Keratinocyte (primary cell): ENCODE results near the gene ALX4. TPM values are rescaled to one million over a fixed set of nuclear protein-coding genes. Genes with fewer than 3 reads are reported as not detected.

Experiments used
- DNase-seq: peaks from one replicate; pipeline ENCODE4 v3.0.0-alpha.2; 2011; ENCODE audit warnings: low read depth, missing footprints, low spot score
- FAIRE-seq: peaks from 2 replicates; lab custom pipeline; 2011; peaks lifted over from hg19 to GRCh38; lab: Jason Lieb, UNC
- H2AFZ ChIP-seq: 2 replicates; pipeline ENCODE4 v1.6.0; 2012; ENCODE audit warnings: low read length, control low read depth, inconsistent platforms; ENCODE audit not compliant: control insufficient read depth
- H3K27ac ChIP-seq: 2 replicates; pipeline ENCODE4 v1.5.1; 2011; ENCODE audit warnings: low read length; ENCODE audit not compliant: control insufficient read depth, insufficient read depth
- H3K27me3 ChIP-seq: 3 replicates; pipeline ENCODE4 v1.6.0; 2011; ENCODE audit warnings: low read length; ENCODE audit not compliant: control insufficient read depth, insufficient read depth; ENCODE audit errors: extremely low read depth
- H3K36me3 ChIP-seq, 2 experiments: 2 replicates in 1 of 2; 3 replicates in 1 of 2; pipeline ENCODE4 v1.5.1; 2011; ENCODE audit warnings: low read length in 2 of 2, mild to moderate bottlenecking in 1 of 2; ENCODE audit not compliant: control insufficient read depth in 2 of 2, insufficient read depth in 2 of 2; ENCODE audit errors: extremely low read depth in 1 of 2
- H3K4me1 ChIP-seq: 3 replicates; pipeline ENCODE4 v1.5.1; 2011; ENCODE audit warnings: low read length; ENCODE audit not compliant: control insufficient read depth, insufficient read depth; ENCODE audit errors: extremely low read depth
- H3K4me2 ChIP-seq: 3 replicates; pipeline ENCODE4 v1.6.0; 2011; ENCODE audit warnings: low read depth, low read length; ENCODE audit not compliant: control insufficient read depth, insufficient read depth; ENCODE audit errors: extremely low read depth
- H3K4me3 ChIP-seq, 3 experiments: fragments of 200-600 bp in 1 of 3; sonication (generic) in 1 of 3; 2 replicates in 2 of 3; 3 replicates in 1 of 3; pipeline ENCODE4 v1.5.1; 2011 to 2016; ENCODE audit warnings: low read length in 3 of 3, mild to moderate bottlenecking in 3 of 3, control low read depth in 2 of 3, inconsistent platforms in 1 of 3, low read depth in 1 of 3, mixed read lengths in 1 of 3, mixed run types in 1 of 3, moderate library complexity in 1 of 3; ENCODE audit not compliant: control insufficient read depth in 2 of 3, insufficient read depth in 2 of 3; ENCODE audit errors: extremely low read depth in 1 of 3
- H3K79me2 ChIP-seq: 2 replicates; pipeline ENCODE4 v1.6.0; 2012; ENCODE audit warnings: low read length; ENCODE audit not compliant: control insufficient read depth, insufficient read depth
- H3K9ac ChIP-seq: 3 replicates; pipeline ENCODE4 v1.6.0; 2011; ENCODE audit warnings: low read length; ENCODE audit not compliant: control insufficient read depth, insufficient read depth; ENCODE audit errors: extremely low read depth
- H3K9me1 ChIP-seq: 3 replicates; pipeline ENCODE4 v1.6.0; 2011; ENCODE audit warnings: low read length; ENCODE audit not compliant: control insufficient read depth, insufficient read depth; ENCODE audit errors: extremely low read depth
- H3K9me3 ChIP-seq: 2 replicates; pipeline ENCODE4 v1.5.1; 2012; ENCODE audit warnings: low read depth, low read length; ENCODE audit not compliant: control insufficient read depth
- H4K20me1 ChIP-seq: 3 replicates; pipeline ENCODE4 v1.6.0; 2011; ENCODE audit warnings: low read length; ENCODE audit not compliant: control insufficient read depth, insufficient read depth; ENCODE audit errors: extremely low read depth
- EZH2 ChIP-seq: IDR thresholded peaks from one replicate; pipeline ENCODE4 v1.6.1; 2012; ENCODE audit warnings: inconsistent platforms, mild to moderate bottlenecking, low read length, moderate library complexity
- dilution Hi-C: fragments of 300-500 bp; cut with MboI; formaldehyde crosslinking; loops from one replicate; pipeline ENCODE4 v1.7.0; 2020; ENCODE audit warnings: low sequenced_read_pairs; ENCODE audit not compliant: extremely low pct_ligation_motif_present
- polyA plus RNA-seq, 5 experiments: library from polyadenylated mRNA; depleted of rRNA in 3 of 5; stranded (reverse) in 3 of 5; stranded (forward) in 1 of 5; unstranded in 1 of 5; fragments of >200 nt; gene quantifications; 1 replicate in 1 of 5; 2 replicates in 3 of 5; 3 replicates in 1 of 5; pipeline versions ENCODE4 v1.2.1 to v1.2.3, GENCODE V29; 2011 to 2012; ENCODE audit warnings: missing spikeins in 2 of 5, low read depth in 1 of 5, low replicate concordance in 1 of 5
- TF ChIP-seq, protein P1 (sequence below), 3 experiments: IDR thresholded peaks in 1 of 3; conservative IDR thresholded peaks in 1 of 3; optimal IDR thresholded peaks in 1 of 3; 2 replicates in 2 of 3; 3 replicates in 1 of 3; pipeline versions ENCODE3 to v1.5.1; 2011; ENCODE audit warnings: low read length in 3 of 3, mild to moderate bottlenecking in 3 of 3, moderate library complexity in 2 of 3, control low read depth in 1 of 3, inconsistent platforms in 1 of 3; ENCODE audit not compliant: insufficient read depth in 2 of 3; ENCODE audit errors: extremely low read depth in 1 of 3

The ALX4 gene
- polyA plus RNA-seq, 1 donor (not counting 4 experiments of a cell fraction or from before 2014, with no cell fraction given) = not detected

DNA sequence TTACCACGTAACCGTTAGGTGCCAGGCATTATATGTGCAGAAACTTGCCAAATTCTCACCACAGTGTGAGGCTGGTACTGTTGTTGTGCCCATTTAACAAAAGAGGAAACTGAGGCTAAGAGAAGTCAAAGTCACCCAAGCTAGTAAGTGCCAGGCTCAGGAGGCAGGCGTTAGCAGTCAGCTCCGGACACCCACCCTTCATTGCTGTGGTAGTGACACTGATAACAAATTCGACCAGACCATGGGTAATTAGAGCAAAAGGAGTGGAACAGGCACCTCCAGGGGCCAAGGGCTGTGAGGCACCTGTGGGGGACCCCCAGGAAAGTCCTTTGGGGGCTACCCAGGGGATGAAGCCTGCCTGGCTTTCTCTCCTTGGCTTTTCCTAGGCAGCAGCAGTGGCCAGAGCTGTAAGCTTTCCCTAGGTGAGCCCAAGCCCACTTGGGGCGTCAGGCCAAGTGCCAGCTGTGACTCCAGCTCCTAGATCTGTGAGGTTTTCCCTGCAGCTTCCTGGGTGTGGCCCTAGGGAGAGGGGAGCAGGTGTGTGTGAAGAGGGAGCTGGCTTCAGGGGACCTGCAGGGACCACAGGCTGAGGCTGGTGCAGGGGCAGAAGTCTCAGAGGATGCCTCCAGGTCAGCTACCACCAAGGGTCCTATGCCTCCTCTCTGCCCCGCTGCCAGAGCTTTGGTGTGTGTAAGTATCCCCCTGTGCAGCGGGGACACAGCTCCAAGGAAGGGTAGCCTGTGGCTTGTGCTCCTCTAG lies 19.7 kb upstream of the ALX4 start:
- dilution Hi-C loops = no loop called here
- no peak for FAIRE-seq
- no peak overlapping the region for H3K4me3 ChIP-seq
- no peaks in the 10 kb centered on the region for H3K36me3 ChIP-seq
- DNase-seq = no peak
- no peak overlapping the region for H3K27ac ChIP-seq
- H3K9ac ChIP-seq = no peak overlapping the region
- H3K9me3 ChIP-seq = no peaks in the 10 kb centered on the region
- no peak overlapping the region for H3K4me2 ChIP-seq
- no peaks in the 10 kb centered on the region for H3K9me1 ChIP-seq
- H3K27me3 ChIP-seq = peaks cover 71% of the 10 kb centered on the region
- H2AFZ ChIP-seq = no peak overlapping the region
- no peaks in the 10 kb centered on the region for H4K20me1 ChIP-seq
- H3K4me1 ChIP-seq = no peaks in the 10 kb centered on the region
- TF ChIP-seq, protein P1, sequence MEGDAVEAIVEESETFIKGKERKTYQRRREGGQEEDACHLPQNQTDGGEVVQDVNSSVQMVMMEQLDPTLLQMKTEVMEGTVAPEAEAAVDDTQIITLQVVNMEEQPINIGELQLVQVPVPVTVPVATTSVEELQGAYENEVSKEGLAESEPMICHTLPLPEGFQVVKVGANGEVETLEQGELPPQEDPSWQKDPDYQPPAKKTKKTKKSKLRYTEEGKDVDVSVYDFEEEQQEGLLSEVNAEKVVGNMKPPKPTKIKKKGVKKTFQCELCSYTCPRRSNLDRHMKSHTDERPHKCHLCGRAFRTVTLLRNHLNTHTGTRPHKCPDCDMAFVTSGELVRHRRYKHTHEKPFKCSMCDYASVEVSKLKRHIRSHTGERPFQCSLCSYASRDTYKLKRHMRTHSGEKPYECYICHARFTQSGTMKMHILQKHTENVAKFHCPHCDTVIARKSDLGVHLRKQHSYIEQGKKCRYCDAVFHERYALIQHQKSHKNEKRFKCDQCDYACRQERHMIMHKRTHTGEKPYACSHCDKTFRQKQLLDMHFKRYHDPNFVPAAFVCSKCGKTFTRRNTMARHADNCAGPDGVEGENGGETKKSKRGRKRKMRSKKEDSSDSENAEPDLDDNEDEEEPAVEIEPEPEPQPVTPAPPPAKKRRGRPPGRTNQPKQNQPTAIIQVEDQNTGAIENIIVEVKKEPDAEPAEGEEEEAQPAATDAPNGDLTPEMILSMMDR (optimal IDR thresholded peaks at IDR 0.05 in 1 of 3, IDR thresholded peaks at IDR 0.05 in 1 of 3, conservative IDR thresholded peaks at IDR 0.05 in 1 of 3; ENCODE audit: extremely low read depth in 1 of 3, insufficient read depth in 2 of 3, low read length in 3 of 3) = no peak
- TF ChIP-seq EZH2 = no peak
- H3K79me2 ChIP-seq = no peaks in the 10 kb centered on the region

DNA sequence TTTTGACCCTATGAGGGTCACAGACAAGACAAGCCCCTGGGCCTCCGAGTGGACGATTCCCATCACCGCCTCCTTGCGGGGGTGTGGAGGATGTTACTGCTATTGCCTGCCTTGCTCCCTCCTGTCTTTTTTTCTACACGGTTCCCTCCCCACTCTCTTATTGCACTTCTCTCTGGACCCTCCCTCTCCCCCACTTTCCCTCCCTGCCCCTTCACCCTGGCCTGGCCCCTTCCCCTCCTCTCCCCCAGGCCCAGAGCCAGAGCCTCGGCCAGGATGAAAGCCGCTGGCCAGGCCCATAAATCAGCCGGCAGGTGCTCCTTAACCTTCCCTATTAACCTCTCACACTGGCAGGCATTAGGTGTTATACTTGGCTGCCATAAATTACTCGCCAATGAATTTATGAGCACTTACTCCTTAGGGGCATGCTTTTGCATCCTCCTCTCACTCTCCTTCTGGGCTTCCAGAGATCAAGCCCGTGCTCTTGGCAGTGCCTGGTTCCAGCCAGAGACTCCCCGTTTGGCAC lies 18.3 kb upstream of the ALX4 start:
- H3K27ac ChIP-seq = no peak overlapping the region
- H3K9me1 ChIP-seq = no peaks in the 10 kb centered on the region
- dilution Hi-C loops = no loop called here
- no peak overlapping the region for H3K4me3 ChIP-seq
- H3K4me2 ChIP-seq = no peak overlapping the region
- no peaks in the 10 kb centered on the region for H4K20me1 ChIP-seq
- H3K9me3 ChIP-seq = no peaks in the 10 kb centered on the region
- no peaks in the 10 kb centered on the region for H3K79me2 ChIP-seq
- no peak overlapping the region for H2AFZ ChIP-seq
- FAIRE-seq (no peak), DNase-seq (no peak)
- no peaks in the 10 kb centered on the region for H3K4me1 ChIP-seq
- H3K36me3 ChIP-seq = no peaks in the 10 kb centered on the region
- H3K27me3 ChIP-seq = peaks cover 74% of the 10 kb centered on the region
- no peak overlapping the region for H3K9ac ChIP-seq
- TF ChIP-seq, protein P1 (optimal IDR thresholded peaks at IDR 0.05 in 1 of 3, IDR thresholded peaks at IDR 0.05 in 1 of 3, conservative IDR thresholded peaks at IDR 0.05 in 1 of 3; ENCODE audit: extremely low read depth in 1 of 3, insufficient read depth in 2 of 3, low read length in 3 of 3) = no peak
- TF ChIP-seq EZH2 = no peak
